GM18867 (cell line): ENCODE results near the gene HMX3.

ENCODE experiments used
- ATAC-seq: cut with Tn5 transposase; IDR thresholded peaks from one replicate; pipeline ENCODE4 v1.9.1; 2021; ENCODE audit warnings: mild to moderate bottlenecking, moderate library complexity; ENCODE audit not compliant: unreplicated experiment

HMX3 gene

DNA sequence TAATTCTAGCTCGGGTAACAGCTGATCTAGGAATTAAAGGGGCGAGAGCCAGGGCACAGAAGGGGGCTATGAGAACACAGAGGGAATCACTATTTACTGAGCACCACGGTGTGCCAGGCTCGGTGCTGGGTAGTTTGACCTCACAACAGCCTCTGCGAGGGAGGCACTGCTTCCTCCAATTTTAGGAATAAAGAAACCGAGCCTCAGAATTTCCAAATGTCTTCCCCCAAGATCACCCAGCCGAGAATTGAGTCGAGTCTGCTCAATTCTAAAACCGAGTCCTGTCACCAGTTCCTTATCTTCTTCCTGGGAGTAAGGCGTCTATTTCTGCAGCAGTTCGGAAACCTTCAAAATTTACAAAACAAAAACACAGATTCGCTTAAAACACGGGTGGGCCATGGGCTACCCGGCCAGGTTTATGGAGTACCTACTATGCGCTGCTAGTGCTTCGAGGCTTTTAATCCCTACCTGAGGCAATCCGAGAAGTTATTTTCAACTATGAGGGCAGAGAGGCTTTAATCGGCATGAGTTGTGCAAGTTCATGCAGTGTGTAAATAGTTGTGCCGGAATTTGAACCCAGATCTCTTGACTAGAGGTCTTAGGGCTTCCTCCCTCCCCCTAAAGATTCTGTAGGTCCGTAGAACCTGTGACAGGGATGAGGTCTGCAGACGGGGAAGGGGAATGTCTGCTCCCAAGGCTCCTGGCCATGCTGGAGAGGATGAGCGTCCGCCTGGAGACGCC lies 11.3 kb downstream of the HMX3 start:
- ATAC-seq: no peak

DNA sequence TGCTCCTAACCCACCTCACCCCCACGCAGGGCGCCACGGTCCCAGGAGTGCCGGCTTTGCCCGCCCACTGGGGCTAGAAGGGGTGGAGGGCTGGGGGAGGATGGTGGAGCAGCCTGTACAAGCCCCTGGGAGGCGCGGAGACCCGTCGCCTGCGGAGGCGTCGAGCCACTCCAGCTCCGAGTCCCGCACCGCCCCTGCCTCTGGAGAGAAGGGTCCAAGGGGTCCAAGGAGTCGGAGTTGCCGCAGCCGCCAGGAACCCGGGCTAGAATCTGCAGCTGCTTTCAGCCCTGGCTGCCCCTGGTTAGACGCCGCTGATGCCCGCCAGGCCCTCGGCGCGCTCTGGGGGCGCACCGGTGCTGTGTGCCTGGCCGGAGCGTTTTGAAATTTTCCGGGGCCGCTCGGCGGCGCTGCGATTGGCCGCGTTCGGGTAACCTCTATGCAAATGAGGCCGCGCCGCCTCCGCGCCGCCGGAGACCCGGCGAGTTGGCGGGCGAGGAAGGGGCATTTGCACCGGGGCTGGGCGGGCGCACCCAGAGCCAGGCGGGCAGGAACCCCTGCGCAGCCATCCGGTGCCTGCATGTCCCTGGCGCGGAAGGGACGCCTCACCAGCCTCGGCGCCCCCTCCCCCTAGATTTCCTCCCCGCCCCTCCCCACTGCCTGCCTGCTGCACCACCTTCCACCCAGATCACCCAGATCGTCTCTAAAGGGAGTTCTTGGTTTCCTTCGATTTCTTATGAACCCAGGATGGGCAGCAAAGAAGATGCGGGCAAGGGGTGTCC lies 12.1 kb downstream of the HMX3 start, which contains the start of gene HMX2:
HMX2 (plus strand) TSS at position 502 of the 779 bp plus-strand sequence; CDS start at position 745, 243 bp downstream.
- ATAC-seq: no peak

DNA sequence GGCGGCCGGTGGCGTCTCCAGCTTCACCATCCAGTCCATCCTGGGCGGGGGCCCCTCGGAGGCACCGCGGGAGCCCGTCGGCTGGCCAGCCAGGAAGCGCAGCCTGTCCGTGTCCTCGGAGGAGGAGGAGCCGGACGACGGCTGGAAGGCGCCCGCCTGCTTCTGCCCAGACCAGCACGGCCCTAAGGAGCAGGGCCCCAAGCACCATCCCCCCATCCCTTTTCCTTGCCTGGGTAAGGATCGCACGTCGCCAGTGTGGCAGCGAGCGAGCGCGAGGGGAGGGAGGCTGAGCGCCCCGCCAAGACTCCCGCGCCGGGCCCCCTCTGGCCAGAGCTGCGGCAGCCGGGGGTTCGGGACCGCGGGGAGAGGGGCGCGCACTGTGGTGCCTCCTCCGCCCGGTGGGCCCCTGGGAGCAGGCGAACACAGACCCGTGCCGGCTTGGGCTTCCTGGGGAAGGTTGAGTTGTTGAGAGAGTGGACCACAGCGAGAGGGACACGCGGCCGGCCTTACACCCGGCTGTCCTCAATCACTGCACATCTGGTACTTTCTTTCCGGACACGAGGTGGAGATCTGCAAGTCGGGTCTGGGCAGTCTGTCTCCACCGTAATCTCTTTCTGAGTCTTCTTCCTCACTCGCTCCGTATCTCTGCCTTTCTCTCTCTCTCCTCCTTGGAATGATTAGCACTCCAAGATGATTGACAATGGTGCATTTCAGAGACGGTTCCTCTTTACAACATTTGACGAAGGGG lies 12.8 kb downstream of the HMX3 start:
- no peak for ATAC-seq

DNA sequence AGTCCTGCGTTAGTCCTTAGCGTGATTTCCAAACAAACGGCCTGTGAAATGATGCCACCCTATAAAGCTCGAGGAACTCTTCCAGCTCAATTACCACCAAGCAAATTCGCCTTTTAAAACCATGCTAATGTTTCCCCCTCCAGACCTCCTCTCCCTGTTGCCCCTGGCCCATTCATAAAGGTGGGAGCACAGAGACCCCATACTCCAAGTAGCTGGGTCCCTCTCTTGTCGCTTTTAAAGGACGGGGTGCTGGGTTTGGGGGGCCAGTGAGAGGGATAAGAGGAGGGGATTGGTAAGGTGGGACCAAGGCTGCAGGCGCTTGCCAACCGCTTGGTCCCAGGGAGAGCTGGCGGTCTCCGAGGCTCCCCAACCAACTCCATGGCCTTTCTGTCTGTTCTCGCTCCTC lies 13.4 kb downstream of the HMX3 start:
- ATAC-seq: no peak

DNA sequence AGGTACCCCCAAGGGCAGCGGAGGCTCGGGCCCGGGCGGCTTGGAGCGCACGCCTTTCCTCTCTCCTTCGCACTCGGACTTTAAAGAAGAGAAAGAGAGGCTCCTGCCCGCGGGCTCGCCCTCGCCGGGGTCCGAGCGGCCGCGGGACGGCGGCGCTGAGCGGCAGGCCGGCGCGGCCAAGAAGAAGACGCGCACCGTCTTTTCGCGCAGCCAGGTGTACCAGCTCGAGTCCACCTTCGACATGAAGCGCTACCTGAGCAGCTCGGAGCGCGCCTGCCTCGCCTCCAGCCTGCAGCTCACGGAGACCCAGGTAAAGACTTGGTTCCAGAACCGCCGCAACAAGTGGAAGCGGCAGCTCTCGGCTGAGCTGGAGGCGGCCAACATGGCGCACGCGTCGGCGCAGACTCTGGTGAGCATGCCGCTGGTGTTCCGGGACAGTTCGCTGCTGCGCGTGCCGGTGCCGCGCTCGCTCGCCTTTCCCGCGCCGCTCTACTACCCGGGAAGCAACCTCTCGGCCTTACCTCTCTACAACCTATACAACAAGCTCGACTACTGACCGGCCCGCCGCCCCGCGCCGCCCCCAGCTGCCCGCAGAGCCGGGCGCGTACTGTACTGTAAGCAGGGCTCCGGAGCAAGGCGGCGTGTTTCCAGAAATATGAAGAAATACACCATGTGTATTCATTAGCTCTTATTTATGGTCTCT lies 13.9 kb downstream of the HMX3 start:
- ATAC-seq: no peak

DNA sequence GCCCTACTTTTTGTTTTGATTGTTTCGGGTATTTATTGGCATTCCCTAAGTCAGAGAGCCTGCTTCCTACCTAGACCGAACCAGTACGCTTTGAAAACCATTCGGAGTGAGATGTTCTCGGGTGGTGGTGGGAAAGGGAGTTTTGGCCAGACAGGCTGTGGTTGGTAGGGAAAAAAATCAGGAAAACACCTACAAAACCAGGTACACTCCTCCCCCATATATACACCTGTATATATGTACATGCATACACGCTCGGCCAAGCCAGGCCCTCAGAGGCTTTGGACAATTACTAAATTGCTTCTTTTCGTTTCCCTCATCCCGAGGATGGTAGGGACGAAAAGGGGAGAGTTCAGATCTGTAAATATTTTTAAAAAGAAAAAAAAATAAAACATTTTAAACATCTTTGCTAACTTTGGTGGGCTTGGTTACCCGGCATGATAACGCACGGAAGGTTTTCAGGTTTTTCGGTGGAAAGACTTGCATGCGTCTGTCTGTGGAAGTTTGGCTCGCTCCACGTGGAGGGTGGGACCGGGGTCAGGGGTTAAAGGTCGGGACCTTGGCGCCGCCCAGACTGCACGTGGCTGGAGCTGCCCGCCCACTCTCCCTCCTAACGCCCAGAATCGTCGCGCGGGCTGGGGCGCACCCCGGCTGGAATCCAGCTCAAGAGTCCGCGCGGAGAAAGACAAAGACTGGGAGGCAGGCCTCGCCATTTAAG lies 14.7 kb downstream of the HMX3 start:
- no peak for ATAC-seq

DNA sequence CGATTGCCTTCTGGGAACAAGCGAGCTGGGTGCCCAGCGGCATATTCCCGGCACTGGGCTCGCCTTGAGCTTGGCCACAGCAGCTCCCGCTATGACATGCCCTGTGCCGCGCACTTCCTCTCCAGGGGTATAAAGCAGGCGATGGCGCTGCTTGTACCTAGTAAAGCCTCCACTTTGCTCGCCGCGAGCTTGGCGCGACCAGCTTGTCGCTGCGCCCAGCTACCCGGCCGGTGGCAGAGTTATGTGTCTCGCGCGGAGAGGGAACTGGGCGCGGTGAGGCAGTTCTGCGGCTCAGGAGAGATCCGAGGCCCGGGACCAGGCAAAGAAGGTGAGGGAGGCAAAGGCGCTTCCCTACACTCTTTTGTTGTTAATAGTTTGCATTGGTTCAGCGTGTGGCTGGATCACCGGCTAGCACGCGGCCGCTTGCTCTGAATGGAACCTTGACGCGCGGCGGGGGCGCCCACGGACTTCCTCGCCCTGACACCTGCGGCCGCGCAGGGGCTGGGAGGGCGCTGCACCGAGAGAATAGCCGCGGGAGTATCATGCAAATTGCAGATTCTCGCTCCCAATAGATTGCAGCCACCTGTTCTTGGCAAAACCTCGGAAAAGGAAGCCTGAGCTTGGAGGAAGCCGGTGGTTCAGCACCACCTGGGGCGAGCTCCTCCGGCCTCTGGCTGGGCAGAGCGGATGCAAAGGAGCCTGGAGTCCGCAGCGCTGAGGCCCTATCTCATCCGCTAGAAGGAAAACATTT lies 15.4 kb downstream of the HMX3 start:
- no peak for ATAC-seq

DNA sequence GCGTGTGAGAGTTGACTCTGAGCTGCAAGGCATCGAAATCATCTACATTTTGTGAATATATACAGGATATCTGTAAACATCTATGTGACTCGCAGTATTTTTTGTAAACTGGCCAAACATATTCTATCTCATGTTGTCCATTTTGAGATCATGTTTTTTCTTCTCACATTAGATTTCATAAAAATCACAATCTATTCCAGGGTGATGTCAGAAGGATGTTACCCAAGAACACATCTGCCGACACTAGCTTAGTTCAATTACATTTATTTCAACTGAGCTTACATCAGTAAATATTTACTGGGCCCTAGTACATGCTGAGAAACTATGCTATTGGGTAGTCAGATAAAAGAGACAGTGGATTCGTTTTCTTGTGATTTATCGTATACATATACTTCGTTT lies 16.0 kb downstream of the HMX3 start:
- ATAC-seq: no peak

DNA sequence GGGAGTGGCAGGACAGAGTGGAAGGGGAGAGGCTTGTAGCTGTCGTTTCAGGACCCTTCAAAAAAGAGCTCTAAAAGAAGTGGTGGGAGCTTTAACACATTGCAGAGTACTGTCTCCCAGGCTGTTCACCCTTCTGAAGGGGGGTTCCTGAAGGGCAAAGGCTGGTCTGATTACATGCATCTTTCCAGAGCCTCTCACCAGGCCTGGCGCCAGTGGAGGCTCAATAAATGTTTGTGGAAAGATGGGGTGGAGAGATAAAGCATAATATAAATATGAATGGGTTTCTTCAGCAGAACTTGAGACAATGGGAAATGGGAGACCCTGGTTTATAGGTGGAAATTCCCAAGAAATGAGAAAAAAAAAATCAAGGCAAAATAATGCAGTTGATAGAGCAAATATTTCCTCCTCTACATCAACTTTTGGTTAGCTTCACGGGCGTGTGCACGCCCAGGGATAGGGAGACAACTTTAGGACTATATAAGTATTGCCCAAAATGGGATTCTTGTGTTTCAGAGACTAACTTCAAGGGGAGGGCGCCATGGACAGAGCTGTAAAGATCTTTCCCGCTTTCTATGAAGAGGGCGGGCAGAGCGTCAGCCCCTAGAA lies 17.8 kb downstream of the HMX3 start:
- no peak for ATAC-seq

DNA sequence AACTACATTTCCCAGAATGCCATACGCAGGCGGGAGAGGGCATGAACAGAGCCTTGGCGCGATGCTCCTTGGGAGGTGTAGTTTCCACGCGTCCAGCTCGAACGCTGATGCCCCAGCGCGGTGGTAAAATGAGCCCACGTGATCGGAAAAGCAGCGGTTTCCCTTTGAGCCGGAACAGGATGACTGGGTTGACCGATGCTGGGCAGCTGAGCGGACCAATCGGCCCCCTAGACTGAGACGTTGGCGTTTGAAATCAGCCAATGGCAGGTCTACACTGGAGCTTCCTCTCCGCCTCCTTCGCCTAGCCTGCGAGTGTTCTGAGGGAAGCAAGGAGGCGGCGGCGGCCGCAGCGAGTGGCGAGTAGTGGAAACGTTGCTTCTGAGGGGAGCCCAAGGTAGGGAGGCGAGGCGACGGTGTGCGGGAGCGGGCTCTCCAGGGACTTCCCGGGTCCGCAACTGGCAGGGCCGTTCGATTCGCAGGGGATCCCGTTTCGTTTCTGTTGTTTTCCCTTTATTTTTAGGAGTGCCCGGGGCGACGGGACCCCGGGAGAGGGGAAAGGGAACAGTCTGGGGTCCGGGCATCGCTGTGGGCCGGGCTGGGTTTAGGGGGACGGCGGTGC lies 18.4 kb downstream of the HMX3 start, which contains the start of gene BUB3:
BUB3 (plus strand) TSS at position 311 of the 619 bp plus-strand sequence. CDS start 516 bp downstream, outside the sequence.
- peak; percentile 94 for ATAC-seq

DNA sequence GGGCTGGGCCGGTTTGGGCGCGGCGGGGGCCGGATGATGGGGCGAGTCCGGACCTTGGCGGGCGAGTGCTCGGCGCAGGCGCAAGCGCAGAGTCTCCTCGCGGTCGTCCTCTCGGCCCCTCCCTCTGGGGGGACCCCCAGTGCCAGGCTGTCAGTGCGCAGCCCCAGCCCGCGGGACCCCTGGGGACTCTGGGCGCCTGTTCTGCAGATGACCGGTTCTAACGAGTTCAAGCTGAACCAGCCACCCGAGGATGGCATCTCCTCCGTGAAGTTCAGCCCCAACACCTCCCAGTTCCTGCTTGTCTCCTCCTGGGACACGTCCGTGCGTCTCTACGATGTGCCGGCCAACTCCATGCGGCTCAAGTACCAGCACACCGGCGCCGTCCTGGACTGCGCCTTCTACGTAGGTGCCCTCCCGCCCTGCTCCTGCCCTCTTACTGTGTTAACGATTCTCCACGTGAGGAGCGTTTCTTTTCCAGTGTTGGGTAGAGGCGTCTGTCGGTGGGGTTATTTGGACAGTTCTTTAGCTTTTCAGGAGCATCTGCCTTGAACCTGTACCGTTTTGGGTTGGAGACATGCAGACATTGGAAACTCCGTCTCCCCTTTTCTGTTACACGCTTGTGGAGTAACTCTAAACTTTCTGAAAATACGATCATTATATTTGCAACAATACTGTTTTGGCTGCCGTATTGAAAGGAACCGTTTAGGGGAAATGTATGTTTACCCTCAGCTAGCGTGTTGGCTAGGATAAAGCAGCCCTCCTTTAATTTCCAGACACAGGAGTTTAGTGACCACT lies 19.1 kb downstream of the HMX3 start:
- peak; percentile 46 for ATAC-seq

DNA sequence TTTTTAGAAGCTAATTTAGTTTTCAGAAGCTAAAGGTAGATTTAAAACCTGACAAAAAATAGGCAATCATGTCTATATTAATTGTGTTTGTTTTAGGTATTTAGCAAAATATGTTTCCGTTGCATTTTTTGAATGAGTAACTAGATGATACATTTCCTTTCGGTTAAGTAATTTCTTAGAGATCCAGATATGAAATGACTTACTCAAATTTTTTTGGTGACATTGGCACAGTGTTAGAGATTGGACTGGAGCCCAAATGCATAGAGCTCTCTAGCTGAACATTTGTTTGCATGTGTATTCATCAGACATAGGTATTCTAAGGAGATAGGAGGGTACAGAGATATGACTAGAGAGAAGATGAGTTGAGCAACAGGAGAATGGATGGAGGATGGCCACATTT lies 20.3 kb downstream of the HMX3 start:
- ATAC-seq: no peak

DNA sequence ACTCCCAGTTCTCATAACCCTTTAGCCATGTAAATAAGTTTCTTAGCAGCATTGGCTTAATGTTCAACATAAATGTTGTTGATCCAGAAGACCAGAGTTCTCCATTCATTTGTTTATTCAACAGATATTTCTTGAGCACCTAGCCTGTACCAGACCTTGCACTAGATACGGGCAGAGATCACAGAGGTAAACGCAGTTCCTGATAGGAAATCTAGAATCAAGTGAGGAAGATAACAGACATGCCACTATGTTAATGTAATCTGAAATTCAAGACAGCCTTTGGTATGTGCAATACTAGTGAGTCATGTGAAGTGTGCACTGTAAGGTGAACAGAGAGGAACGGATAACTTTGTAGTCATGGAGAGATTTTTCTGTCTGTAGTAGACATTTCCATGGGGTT lies 21.4 kb downstream of the HMX3 start:
- ATAC-seq: no peak

DNA sequence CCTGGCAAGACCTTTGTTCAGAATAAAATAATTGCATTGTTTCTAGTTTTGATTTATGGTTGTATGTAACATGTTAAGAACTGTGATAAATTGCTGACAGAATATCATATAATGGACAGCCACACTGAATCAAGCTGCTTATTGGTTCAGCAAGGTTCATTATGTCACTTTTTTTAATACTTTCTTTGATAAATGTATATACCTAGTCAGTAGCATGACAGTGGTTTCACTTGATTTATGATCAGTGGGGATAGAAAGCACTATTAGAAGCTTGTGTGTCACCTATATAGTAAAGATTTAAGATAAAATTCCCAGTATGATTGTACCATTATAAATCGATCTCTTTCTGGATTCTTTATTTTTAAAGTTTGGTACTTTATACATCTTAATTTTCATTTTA lies 22.9 kb downstream of the HMX3 start:
- ATAC-seq: no peak

DNA sequence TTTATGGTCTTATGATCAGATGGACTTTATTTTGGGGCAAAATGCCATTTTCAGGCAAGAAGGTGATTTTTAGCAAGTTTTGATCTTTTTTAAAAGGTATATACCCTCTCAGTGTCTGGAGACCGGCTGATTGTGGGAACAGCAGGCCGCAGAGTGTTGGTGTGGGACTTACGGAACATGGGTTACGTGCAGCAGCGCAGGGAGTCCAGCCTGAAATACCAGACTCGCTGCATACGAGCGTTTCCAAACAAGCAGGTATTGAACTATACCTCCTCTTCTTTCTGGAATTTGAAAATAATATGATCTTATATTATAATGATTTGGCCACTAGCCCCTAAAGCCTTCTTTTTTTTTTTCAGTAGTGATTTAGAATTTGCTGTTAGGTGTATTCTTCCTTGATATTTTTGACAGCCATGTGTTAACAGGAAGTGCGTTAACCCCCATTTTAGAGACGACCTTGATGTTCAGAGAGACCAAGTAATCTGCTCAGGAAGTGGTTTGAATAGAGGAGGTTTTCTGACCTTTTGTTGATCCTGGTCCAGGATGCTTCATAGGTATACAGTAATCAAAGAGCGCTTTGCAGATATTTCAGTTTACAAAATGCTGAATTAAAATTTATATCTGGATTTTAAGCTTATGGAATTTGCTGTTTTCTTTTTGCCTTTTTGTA lies 24.7 kb downstream of the HMX3 start:
- ATAC-seq: no peak

DNA sequence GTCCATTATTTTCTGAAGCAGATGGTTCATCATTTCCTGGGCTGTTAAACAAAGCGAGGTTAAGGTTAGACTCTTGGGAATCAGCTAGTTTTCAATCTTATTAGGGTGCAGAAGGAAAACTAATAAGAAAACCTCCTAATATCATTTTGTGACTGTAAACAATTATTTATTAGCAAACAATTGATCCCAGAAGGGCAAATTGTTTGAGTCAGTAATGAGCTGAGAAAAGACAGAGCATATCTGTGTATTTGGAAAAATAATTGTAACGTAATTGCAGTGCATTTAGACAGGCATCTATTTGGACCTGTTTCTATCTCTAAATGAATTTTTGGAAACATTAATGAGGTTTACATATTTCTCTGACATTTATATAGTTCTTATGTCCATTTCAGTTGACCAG lies 28.5 kb downstream of the HMX3 start:
- ATAC-seq: no peak

DNA sequence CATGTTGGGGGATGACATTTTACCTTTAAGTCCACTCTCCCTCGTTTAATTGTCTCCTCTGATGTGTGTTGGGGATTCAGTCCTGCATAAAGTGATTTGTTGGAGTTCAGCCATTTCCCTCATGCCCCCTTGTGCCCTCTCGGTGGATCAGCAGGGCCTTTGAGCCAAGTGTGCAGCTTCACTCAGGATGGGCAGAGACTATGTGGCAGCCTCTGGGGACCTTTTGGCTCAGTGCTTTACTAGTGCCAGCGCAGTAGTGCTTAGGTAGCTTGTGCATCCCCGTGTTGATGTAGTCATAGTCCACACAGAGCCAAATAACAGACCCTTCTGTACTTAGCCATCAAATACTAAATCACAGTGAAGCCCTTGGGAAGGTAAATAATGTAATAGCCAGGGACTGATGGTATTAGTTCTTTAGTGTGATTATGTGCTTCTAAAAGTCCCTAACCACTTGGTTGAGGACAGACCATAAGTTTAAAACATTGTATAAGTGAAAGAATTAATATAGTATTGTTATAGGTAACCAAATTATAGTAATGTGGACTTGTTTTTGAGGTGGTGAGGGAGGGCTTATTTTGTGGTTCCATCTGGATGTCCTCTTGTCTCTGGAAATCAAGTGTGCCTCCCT lies 29.8 kb downstream of the HMX3 start:
- no peak for ATAC-seq
